NT2/D1 (cell line): ENCODE data around the gene ZBTB49.

Experiments
- SUZ12 ChIP-seq: IDR thresholded peaks from 2 replicates; pipeline ENCODE4 v1.6.1; 2011; ENCODE audit not compliant: insufficient read length, insufficient read depth; ENCODE audit errors: extremely low read depth
- YY1 ChIP-seq: IDR thresholded peaks from 2 replicates; pipeline ENCODE4 v1.6.1; 2011; ENCODE audit not compliant: insufficient read length, insufficient read depth
- ZNF274 ChIP-seq: IDR thresholded peaks from 2 replicates; pipeline ENCODE4 v1.6.1; 2011; ENCODE audit warnings: mild to moderate bottlenecking, low read depth, low read length

GRCh38 chr4:4269856-4270255, 20.2 kb upstream of the ZBTB49 start:
- TF ChIP-seq ZNF274 (no peak), YY1 (no peak), SUZ12 (no peak)
